NK-92 (cell line): Measurements from ENCODE around the gene ARID3A.

Experiments
- DNase-seq: peaks from one replicate; lab custom pipeline; 2025; ENCODE audit not compliant: unreplicated experiment; lab: John Stamatoyannopoulos, UW

The ARID3A gene

GRCh38 chr19:929203-929890 is 3.5 kb downstream of the ARID3A start:
- DNase-seq, result no peak

- DNase-seq, result no peak
Observed at GRCh38 chr19:929891-930258, 4.0 kb downstream of the ARID3A start.

- DNase-seq, result no peak
Observed at GRCh38 chr19:931860-932647, 6.2 kb downstream of the ARID3A start.

GRCh38 chr19:932648-933552 is 7.1 kb downstream of the ARID3A start:
- DNase-seq, result no peak

- DNase-seq, result no peak
Observed at GRCh38 chr19:933553-933882, 7.7 kb downstream of the ARID3A start.

- no peak for DNase-seq
Observed at GRCh38 chr19:934197-934840, 8.5 kb downstream of the ARID3A start.

- DNase-seq, result no peak
Observed at GRCh38 chr19:934865-935479, 9.1 kb downstream of the ARID3A start.

- DNase-seq, result no peak
Observed at GRCh38 chr19:936175-936546, 10.3 kb downstream of the ARID3A start.

GRCh38 chr19:937259-937694 is 11.4 kb downstream of the ARID3A start:
- DNase-seq, result no peak

GRCh38 chr19:938233-938923 is 12.5 kb downstream of the ARID3A start:
- no peak for DNase-seq

GRCh38 chr19:939439-939838 is 13.6 kb downstream of the ARID3A start:
- DNase-seq, result no peak

- no peak for DNase-seq
Observed at GRCh38 chr19:939922-940321, 14.1 kb downstream of the ARID3A start.

GRCh38 chr19:940591-941291 is 14.9 kb downstream of the ARID3A start:
- no peak for DNase-seq

- DNase-seq, result no peak
Observed at GRCh38 chr19:941292-942132, 15.7 kb downstream of the ARID3A start.

GRCh38 chr19:942133-942645 is 16.4 kb downstream of the ARID3A start:
- DNase-seq, result no peak

GRCh38 chr19:943551-944170 is 17.8 kb downstream of the ARID3A start:
- DNase-seq, result no peak

- no peak for DNase-seq
Observed at GRCh38 chr19:944171-944567, 18.3 kb downstream of the ARID3A start.

- DNase-seq, result no peak
Observed at GRCh38 chr19:944663-945241, 18.9 kb downstream of the ARID3A start.
